A172 (cell line): Measurements from ENCODE around the gene LARP1. TPM values are rescaled to one million over a fixed set of nuclear protein-coding genes. Genes with fewer than 3 reads are reported as not detected.
"Not testable (repeated sequence)": the region's sequence is repeated elsewhere in the genome, so short reads cannot be mapped to it uniquely, and the experiment has no call there.

Source experiments
- DNase-seq: peaks from one replicate; pipeline ENCODE4 v3.0.0-alpha.2; 2015; ENCODE audit warnings: low spot score
- total RNA-seq: library from RNA; depleted of rRNA; stranded (reverse); fragments of >200 nt; shearing (Covaris generic); gene quantifications from 2 replicates; pipeline ENCODE4 v1.2.3, GENCODE V29; 2014; rRNA removed

Gene LARP1
- 76.1 and 78.4 TPM in 2 replicates for total RNA-seq

GRCh38 chr5:154755361-154756008, at the start of gene LARP1:
LARP1 (plus strand) TSS chr5:154755377; CDS start chr5:154755758, 381 bp downstream.
- DNase-seq: no peak

DNA sequence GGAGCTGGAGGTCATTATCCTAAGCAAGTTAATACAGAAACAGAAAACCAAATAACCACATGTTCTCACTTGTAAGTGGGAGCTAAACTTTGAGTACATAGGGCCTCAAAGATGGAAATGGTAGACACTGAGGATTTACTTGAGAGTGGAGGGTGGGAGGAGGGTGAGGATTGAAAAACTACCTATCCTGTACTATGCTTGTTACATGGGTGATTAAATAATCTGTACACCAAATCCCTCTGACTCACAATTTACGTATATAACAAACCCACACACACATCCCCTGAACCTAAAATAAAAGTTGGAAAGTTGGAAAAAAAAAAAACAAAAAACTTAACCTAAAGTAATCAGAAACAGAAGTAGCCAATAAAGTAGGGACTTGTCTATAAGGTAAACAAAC, 48.8 kb upstream of the LARP1 start:
- no peak for DNase-seq

DNA sequence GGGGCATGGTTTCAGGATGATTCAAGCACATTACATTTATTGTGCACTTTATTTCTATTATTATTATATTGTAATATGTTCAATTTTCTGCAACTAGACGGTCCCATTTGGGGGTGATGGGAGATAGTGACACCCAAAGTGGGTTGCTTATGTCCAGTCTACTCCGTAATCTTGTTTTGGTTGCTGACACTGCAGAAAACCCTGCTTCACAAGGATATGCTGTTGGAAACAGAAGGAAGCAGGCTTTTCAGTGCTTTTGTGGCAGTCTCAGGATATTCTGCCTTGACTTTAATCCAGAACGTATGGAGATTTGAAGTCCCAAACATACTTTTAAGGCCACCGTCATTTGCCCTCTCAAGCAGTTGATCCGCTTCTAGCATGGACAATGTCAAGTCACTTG, 47.5 kb upstream of the LARP1 start:
- DNase-seq: no peak

DNA sequence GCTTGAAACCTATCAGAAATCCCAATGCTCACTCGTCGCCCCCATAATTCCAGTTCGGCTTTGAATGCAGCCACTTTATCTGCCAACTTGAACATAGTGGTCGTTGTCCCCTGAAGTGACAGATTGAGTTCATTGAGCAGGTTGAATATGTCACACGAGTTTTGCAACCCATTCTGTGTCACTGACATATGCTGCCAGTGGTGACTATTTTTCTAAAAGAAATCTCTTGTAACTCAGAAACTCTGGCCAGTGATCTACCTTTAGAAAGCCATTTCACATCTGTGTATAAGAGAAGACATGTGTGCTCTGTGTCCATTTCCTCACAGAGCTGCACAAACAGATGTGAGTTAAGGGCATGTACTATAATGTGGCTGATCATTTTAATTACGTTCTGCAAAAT, 47.0 kb upstream of the LARP1 start:
- DNase-seq: no peak

- DNase-seq: peak; percentile 17
Measured at GRCh38 chr5:154708846-154709245, 46.3 kb upstream of the LARP1 start.

- DNase-seq: no peak
Measured at GRCh38 chr5:154709368-154710305, 45.5 kb upstream of the LARP1 start.

DNA sequence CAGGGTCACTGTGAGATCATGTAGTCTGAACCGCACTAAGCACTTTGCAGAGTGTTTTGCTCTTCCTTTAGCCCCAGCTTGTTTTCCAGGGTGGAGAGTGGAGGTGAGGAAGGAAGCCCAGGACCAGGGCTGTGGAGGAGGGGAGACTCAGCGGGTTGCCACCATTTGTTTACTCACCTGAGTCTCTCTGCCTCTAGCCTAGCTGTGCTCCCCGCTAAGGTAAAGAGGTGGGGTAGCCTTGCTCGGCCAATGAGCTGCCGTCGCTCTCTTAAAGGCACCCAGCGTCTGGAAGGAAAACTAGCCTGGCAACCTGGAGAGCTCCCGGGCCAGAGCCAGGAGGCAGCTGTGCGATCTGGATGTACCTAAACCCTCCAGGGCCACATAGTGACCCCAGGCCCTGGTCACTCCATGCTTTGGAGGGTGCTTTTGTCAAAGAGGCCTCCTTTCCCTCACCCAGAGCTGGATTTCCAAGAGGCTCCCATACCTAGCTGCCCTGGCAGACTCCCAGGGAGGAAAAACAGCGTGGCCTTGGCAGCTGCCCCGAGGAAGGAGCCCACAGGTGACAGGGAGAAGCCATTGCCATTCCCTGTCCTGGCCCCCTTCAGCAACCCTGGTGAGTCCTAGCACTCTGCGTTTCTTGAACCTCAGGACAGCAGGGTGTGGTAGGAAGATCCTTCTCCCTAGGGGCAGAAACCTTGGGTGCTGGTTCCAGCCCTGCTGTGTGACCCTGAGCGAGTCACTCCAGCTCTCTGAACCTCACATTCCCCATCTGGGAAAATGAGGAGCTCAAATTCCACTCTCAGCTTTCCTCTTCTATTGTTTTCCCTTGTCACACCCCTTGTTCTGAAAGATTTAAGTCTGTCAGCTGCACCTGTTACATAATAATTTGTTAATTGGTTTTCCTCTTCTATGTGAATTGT, 42.4 kb upstream of the LARP1 start:
- peak; percentile 26 for DNase-seq

DNA sequence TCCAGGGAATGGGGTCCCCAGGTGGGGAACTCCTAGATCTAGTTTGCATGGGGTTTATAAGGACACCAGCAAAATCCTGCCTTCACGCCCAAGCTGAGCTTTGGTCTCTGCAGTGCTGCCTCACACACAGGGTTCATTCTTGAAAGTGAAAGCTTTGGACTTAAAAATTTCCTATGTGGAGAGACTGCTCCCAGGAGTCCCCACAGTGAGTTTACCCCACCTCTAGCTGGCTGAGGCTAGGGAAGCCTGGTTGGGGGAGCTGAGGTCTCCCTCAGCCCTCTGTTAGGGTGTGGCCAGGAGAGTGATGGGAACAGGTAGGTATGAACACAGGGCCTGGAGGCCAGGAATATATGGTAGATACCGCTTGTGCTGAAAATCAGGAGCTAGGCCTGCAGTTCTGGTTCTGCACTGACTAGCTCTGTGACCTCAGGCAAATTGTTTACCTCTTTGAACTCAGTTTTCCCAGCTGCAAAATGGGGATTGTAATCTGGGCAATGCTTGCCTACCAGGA, 41.5 kb upstream of the LARP1 start:
- DNase-seq: peak; percentile 21

DNA sequence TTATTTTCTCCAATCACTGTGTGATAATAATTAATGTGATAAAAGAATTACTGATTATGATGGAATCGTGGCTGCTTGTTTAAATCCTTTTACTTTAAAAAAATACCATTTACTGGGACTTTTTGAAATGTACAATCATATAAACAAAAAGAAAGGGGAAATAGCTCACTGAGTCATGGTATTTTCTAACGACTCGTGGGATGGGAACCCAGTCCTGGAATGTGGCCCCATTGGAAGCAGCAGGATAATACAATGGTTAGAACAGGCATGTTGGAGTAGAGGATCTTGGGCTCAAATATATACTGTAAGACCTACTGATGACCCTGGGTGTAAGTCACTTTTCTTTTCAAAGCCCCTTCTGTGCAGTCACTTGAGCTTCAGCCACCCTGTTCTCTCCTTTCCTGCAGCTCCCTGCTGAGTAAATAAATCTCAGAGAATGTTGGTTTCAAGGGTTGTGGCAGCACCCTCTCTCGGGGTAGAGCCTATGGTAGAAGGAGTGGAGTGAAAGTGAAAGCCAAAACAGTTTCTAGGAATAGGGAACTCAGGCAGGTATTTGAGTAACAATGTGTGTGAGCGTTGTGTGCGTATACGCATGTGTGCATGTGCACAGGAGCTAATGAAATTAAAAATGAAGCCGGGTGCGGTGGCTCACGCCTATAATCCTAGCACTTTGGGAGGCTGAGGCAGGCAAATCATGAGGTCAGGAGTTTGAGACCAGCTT, 40.8 kb upstream of the LARP1 start:
- DNase-seq: peak; percentile 52

DNA sequence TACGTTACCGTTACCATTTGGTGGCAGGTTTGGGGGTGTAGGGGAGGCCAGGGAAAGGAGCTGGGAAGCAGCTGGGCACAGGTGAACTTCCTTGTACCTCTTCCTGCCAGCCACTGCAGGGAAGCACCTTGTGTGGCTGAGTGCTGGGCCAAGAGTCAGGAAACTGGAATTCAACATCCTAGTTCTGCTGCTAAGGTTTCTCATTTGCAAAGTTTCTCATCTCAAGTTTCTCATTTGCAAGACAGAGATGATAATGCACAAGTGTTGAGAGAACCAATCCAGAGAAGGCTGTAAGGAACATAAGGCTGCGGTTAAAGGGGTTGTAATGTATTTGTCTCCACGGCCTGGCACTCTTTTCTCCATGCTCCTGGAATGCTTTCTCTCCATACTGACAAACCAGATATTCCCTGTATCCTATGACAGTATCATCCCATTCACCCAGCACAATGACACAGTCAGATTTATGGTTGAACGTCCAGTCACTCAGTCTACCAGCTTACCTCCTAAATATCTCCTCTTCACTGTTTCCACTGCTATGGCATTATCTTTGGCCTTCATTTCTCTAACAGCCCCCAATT, 33.6 kb upstream of the LARP1 start:
- no peak for DNase-seq

DNA sequence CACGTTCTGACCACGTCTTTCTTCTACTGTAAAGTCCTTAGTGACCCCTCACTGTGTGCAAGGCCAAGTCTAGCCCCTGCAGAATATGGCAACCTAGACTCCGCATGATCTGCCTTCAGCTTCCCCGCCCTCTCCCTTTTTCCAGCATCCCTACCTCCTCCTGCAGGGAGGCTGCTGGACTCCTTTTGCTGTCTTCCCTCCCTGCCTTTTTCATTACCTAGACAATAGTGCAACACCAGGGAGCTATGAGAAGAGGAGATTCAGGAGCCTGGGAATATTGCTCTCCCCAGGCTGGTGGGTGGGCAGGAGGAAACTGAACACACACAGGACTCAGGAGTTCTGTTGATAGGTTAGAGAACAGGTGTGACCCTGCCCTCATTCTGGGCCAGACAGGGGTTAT, 33.1 kb upstream of the LARP1 start:
- no peak for DNase-seq

DNA sequence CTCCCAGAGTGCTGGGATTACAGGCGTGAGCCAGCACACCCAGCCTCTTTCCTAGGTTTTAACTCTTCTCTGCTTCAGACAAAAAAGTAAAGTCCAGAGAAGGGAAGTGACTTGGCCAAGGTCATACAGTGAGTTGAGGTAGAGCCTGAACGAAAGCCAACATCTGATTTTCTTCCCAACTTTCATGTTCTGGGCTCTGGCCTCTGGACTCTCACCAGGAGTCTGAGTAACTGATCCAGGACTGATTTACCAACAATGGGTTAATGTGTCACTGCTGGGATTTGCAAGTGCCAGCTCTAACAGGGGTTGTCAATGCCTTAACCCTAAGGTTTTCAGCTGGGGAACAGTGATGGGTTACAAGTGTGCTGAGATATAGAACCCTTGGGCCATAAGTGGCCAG, 32.2 kb upstream of the LARP1 start:
- no peak for DNase-seq

DNA sequence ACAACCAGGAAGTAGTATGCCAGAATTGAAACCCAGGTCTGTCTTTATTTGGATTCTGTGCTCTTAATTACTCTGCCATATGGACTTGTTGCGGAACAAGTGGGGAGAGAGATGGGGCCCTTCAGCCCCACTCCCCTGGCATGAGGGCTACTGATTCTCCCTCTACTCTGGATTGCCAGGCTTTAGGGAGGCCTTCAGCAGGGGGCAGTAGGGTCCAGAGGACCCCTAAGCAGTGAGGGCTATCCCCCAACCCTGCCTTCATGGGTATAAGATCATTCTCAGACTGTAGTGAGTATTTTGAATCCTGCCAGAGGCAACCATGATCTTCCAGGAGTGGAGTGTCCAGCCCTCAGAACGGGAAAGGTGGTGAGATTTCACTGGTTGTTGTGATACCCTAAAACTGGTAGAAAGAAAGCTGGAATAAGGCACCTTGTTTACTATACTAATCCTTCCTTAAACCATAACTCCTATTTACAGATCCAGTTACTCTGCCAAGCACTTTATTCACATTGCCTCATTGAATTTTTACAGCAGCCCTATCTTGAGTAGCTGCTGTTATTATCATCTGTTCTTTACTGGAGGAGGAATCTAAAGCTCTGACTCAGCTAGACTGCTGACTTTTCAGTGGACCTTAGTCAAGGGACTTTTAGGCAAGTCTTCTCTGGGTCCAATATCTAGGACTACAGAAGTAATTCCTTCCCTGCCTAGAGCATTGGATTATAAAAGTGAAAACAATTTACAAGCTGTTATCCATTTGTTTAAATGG, 31.3 kb upstream of the LARP1 start:
- no peak for DNase-seq

GRCh38 chr5:154727361-154727760, 27.8 kb upstream of the LARP1 start:
- no peak for DNase-seq

- DNase-seq: no peak
Measured at GRCh38 chr5:154728939-154729588, 26.1 kb upstream of the LARP1 start.

DNA sequence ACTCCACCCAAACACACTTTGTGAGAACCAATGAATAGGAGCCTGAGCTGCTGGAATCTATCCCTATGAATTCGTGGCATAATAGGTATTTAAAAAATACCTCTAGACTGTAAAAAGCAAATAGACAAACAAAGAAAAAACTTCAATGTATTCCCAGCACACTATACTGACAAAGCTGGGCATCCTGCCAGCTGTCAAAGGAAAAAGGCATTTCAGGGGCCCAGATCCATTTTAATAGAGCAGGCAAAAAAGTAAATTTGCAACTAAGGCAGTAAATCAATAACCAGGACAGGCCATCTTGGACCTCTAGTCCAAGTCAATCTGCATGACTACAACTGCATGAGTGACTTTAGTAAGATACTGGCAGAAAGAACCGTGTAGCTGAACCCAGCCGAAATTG, 25.6 kb upstream of the LARP1 start:
- no peak for DNase-seq

DNA sequence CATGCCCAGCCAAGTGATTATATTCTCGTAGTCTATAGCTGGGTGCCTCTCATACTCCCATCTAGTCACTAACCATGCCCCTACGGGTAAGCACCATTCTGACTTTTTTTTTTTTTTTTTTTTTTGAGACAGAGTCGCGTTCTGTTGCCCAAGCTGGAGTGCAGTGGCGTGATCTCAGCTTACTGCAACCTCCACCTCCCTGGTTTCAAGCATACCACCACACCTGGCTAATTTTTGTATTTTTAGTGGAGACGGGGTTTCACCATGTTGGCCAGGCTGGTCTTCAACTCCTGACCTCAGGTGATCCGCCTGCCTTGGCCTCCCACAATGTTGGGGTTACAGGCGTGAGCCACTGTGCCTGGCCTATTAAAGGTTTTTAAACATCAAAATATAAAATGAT, 24.4 kb upstream of the LARP1 start:
- DNase-seq: not testable (repeated sequence)

DNA sequence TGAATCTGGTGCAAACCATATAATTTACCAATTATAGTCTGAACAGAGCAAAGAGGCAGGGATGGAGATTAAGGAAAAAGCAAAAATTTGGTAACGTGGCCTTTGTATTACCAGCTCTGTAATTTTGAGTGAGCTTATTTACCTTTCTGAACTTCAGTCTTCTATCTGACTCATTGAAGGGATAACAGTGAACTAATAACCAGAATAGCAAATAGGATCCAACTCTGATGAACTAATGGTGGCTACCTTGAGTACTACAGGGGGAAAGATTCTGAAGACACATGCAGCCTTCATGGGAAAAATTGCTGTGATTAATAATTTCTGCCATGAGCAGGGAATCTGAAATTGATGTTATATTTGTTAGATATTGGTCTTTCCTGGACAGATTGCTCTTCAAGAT, 23.0 kb upstream of the LARP1 start:
- DNase-seq: no peak
